ENCODE data around the gene TMEM232. TPM values are rescaled to one million over a fixed set of nuclear protein-coding genes. Genes with fewer than 3 reads are reported as not detected.

The TMEM232 gene
- polyA plus RNA-seq, 1 donor (not counting 4 experiments of a cell fraction or from before 2014, with no cell fraction given) = 1.00 TPM

- H3K9ac ChIP-seq (ENCODE audit: control insufficient read depth, extremely low read depth, insufficient read depth, low read length) = no peak overlapping the region
- no peak overlapping the region for H3K4me2 ChIP-seq (ENCODE audit: control insufficient read depth, extremely low read depth, insufficient read depth, low read depth, low read length)
- no peaks in the 10 kb centered on the region for H3K79me2 ChIP-seq (ENCODE audit: control insufficient read depth, insufficient read depth, low read length)
- dilution Hi-C loops (cut with MboI; ENCODE audit: extremely low pct_ligation_motif_present, low sequenced_read_pairs) = no loop called here
- H3K9me3 ChIP-seq (ENCODE audit: control insufficient read depth, low read depth, low read length) = no peaks in the 10 kb centered on the region
- no peaks in the 10 kb centered on the region for H3K36me3 ChIP-seq (ENCODE audit: control insufficient read depth in 2 of 2, extremely low read depth in 1 of 2, insufficient read depth in 2 of 2, low read length in 2 of 2)
- H2AFZ ChIP-seq (ENCODE audit: control insufficient read depth, low read length) = no peak overlapping the region
- DNase-seq (ENCODE audit: low read depth, low spot score) = no peak
- H3K4me1 ChIP-seq (ENCODE audit: control insufficient read depth, extremely low read depth, insufficient read depth, low read length) = no peaks in the 10 kb centered on the region
- H3K4me3 ChIP-seq (ENCODE audit: control insufficient read depth in 2 of 3, extremely low read depth in 1 of 3, insufficient read depth in 2 of 3, low read depth in 1 of 3, low read length in 3 of 3) = no peak overlapping the region
- H3K27ac ChIP-seq (ENCODE audit: control insufficient read depth, insufficient read depth, low read length) = no peak overlapping the region
- TF ChIP-seq EZH2 (IDR thresholded peaks at IDR 0.05; ENCODE audit: low read length) (no peak), CTCF (optimal IDR thresholded peaks at IDR 0.05 in 1 of 3, IDR thresholded peaks at IDR 0.05 in 1 of 3, conservative IDR thresholded peaks at IDR 0.05 in 1 of 3; ENCODE audit: extremely low read depth in 1 of 3, insufficient read depth in 2 of 3, low read length in 3 of 3) (no peak)
- no peaks in the 10 kb centered on the region for H4K20me1 ChIP-seq (ENCODE audit: control insufficient read depth, extremely low read depth, insufficient read depth, low read length)
- no peak for FAIRE-seq
- H3K9me1 ChIP-seq (ENCODE audit: control insufficient read depth, extremely low read depth, insufficient read depth, low read length) = no peaks in the 10 kb centered on the region
- H3K27me3 ChIP-seq (ENCODE audit: control insufficient read depth, extremely low read depth, insufficient read depth, low read length) = no peaks in the 10 kb centered on the region
These were observed 113.7 kb downstream of the TMEM232 start for GRCh38 chr5:110612794-110613247.

DNA sequence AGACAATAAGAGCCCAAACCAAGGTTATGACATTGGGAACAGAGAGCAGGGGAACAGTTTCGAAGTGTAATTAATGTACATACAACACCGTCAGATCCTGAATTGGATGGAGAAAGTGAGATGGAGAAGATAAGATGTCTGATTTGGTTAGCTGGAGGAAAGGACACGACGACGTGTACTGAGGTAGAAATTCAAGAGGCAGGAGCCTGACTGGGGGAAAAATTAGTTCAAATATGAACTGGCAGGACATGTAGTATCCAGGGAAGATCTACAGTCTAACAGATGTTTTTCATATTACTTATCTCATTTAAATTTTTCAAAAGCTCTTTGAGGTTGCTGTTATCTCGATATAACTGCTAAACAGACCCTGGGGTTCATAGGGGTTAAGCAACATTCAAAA is 114.7 kb downstream of the TMEM232 start:
- Histone ChIP-seq H3K27ac (ENCODE audit: control insufficient read depth, insufficient read depth, low read length) (no peak overlapping the region), H3K4me2 (ENCODE audit: control insufficient read depth, extremely low read depth, insufficient read depth, low read depth, low read length) (no peak overlapping the region), H3K4me1 (ENCODE audit: control insufficient read depth, extremely low read depth, insufficient read depth, low read length) (no peaks in the 10 kb centered on the region), H2AFZ (ENCODE audit: control insufficient read depth, low read length) (no peak overlapping the region), H3K9me3 (ENCODE audit: control insufficient read depth, low read depth, low read length) (no peaks in the 10 kb centered on the region), H3K36me3 (ENCODE audit: control insufficient read depth in 2 of 2, extremely low read depth in 1 of 2, insufficient read depth in 2 of 2, low read length in 2 of 2) (no peaks in the 10 kb centered on the region), H3K9ac (ENCODE audit: control insufficient read depth, extremely low read depth, insufficient read depth, low read length) (no peak overlapping the region), H4K20me1 (ENCODE audit: control insufficient read depth, extremely low read depth, insufficient read depth, low read length) (no peaks in the 10 kb centered on the region), H3K27me3 (ENCODE audit: control insufficient read depth, extremely low read depth, insufficient read depth, low read length) (no peaks in the 10 kb centered on the region), H3K4me3 (ENCODE audit: control insufficient read depth in 2 of 3, extremely low read depth in 1 of 3, insufficient read depth in 2 of 3, low read depth in 1 of 3, low read length in 3 of 3) (no peak overlapping the region), H3K9me1 (ENCODE audit: control insufficient read depth, extremely low read depth, insufficient read depth, low read length) (no peaks in the 10 kb centered on the region), H3K79me2 (ENCODE audit: control insufficient read depth, insufficient read depth, low read length) (no peaks in the 10 kb centered on the region)
- FAIRE-seq = no peak
- TF ChIP-seq EZH2 (IDR thresholded peaks at IDR 0.05; ENCODE audit: low read length) = no peak
- dilution Hi-C loops (cut with MboI; ENCODE audit: extremely low pct_ligation_motif_present, low sequenced_read_pairs) = no loop called here
- no peak for DNase-seq (ENCODE audit: low read depth, low spot score)

DNA sequence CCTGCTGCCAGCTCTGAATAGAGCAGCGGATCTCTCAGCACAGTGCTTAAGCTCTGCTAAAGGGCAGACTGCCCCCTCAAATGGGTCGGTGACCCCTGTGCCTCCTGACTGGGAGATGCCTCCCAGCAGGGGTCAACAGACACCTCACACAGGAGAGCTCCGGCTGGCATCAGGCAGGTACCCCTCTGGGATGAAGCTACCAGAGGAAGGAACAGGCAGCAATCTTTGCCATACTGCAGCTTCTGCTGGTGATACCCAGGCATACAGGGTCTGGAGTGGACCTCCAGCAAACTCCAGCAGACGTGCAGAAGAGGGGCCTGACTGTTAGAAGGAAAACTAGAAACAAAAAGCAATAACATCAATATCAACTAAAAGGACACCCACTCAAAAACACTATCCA is 131.6 kb downstream of the TMEM232 start:
- TF ChIP-seq EZH2 (IDR thresholded peaks at IDR 0.05; ENCODE audit: low read length) = no peak
- TF ChIP-seq CTCF (optimal IDR thresholded peaks at IDR 0.05 in 1 of 3, IDR thresholded peaks at IDR 0.05 in 1 of 3, conservative IDR thresholded peaks at IDR 0.05 in 1 of 3; ENCODE audit: extremely low read depth in 1 of 3, insufficient read depth in 2 of 3, low read length in 3 of 3) = no peak
- no peaks in the 10 kb centered on the region for H3K79me2 ChIP-seq (ENCODE audit: control insufficient read depth, insufficient read depth, low read length)

More for the DNA sequence above, 131.6 kb downstream of the TMEM232 start:
- H2AFZ ChIP-seq (ENCODE audit: control insufficient read depth, low read length) = no peak overlapping the region
- no peaks in the 10 kb centered on the region for H3K9me1 ChIP-seq (ENCODE audit: control insufficient read depth, extremely low read depth, insufficient read depth, low read length)
- no peaks in the 10 kb centered on the region for H3K9me3 ChIP-seq (ENCODE audit: control insufficient read depth, low read depth, low read length)
- dilution Hi-C loops (cut with MboI; ENCODE audit: extremely low pct_ligation_motif_present, low sequenced_read_pairs) = no loop called here
- no peak overlapping the region for H3K27ac ChIP-seq (ENCODE audit: control insufficient read depth, insufficient read depth, low read length)
- FAIRE-seq (no peak), DNase-seq (ENCODE audit: low read depth, low spot score) (no peak)
- H3K4me1 ChIP-seq (ENCODE audit: control insufficient read depth, extremely low read depth, insufficient read depth, low read length) = no peaks in the 10 kb centered on the region
- no peaks in the 10 kb centered on the region for H4K20me1 ChIP-seq (ENCODE audit: control insufficient read depth, extremely low read depth, insufficient read depth, low read length)
- H3K4me2 ChIP-seq (ENCODE audit: control insufficient read depth, extremely low read depth, insufficient read depth, low read depth, low read length) = no peak overlapping the region
- H3K9ac ChIP-seq (ENCODE audit: control insufficient read depth, extremely low read depth, insufficient read depth, low read length) = no peak overlapping the region
- no peaks in the 10 kb centered on the region for H3K36me3 ChIP-seq (ENCODE audit: control insufficient read depth in 2 of 2, extremely low read depth in 1 of 2, insufficient read depth in 2 of 2, low read length in 2 of 2)
- no peak overlapping the region for H3K4me3 ChIP-seq (ENCODE audit: control insufficient read depth in 2 of 3, extremely low read depth in 1 of 3, insufficient read depth in 2 of 3, low read depth in 1 of 3, low read length in 3 of 3)
- H3K27me3 ChIP-seq (ENCODE audit: control insufficient read depth, extremely low read depth, insufficient read depth, low read length) = no peaks in the 10 kb centered on the region

All from keratinocyte (primary cell).